Endothelial cell of umbilical vein (primary cell): Measurements from ENCODE around the gene TULP4. TPM values are rescaled to one million over a fixed set of nuclear protein-coding genes. Genes with fewer than 3 reads are reported as not detected.

Experiments
- BruUV-seq: library from RNA; stranded (reverse); fragments of 400-500 nt; replicated peaks from 2 replicates; lab custom pipeline; 2021; lab: Mats Ljungman, UMichigan
- CTCF ChIA-PET: fragments of 300-600, 350-600 bp; sonication (Branson Sonifier 250); formaldehyde crosslinking; loops from one replicate; lab custom pipeline; 2021; ENCODE audit warnings: antibody characterized with exemption, inconsistent platforms; lab: Charles Lee
- POLR2A ChIA-PET: fragments of 300-600, 350-600 bp; sonication (Branson Sonifier 250); formaldehyde crosslinking; loops from one replicate; lab custom pipeline; 2021; ENCODE audit warnings: antibody characterized with exemption, inconsistent platforms; lab: Charles Lee
- DNase-seq: peaks from one replicate; pipeline ENCODE4 v3.0.0-alpha.2; 2011; ENCODE audit warnings: low read depth, low spot score
- FAIRE-seq: peaks from 2 replicates; lab custom pipeline; 2011; peaks lifted over from hg19 to GRCh38; lab: Jason Lieb, UNC
- H2AFZ ChIP-seq: 2 replicates; pipeline ENCODE4 v1.6.0; 2012; ENCODE audit warnings: low read depth, low read length, control low read depth, inconsistent platforms
- H3K27ac ChIP-seq: 2 replicates; pipeline ENCODE4 v1.5.1; 2011; ENCODE audit warnings: low read depth, mild to moderate bottlenecking, control low read depth, low read length, moderate library complexity; ENCODE audit not compliant: insufficient read depth
- H3K27me3 ChIP-seq, 2 experiments: 2 replicates each; pipeline versions ENCODE4 v1.6.0 to v1.6.1; 2011; ENCODE audit warnings: low read length in 2 of 2, mixed read lengths in 1 of 2; ENCODE audit not compliant: control insufficient read depth in 2 of 2, insufficient read depth in 2 of 2
- H3K36me3 ChIP-seq, 2 experiments: 2 replicates in 1 of 2; 3 replicates in 1 of 2; pipeline ENCODE4 v1.5.1; 2011; ENCODE audit warnings: low read length in 2 of 2, mild to moderate bottlenecking in 1 of 2, moderate library complexity in 1 of 2; ENCODE audit not compliant: control insufficient read depth in 2 of 2, insufficient read depth in 2 of 2; ENCODE audit errors: extremely low read depth in 1 of 2
- H3K4me1 ChIP-seq: 3 replicates; pipeline ENCODE4 v1.5.1; 2011; ENCODE audit warnings: mild to moderate bottlenecking, low read length; ENCODE audit not compliant: control insufficient read depth, insufficient read depth; ENCODE audit errors: extremely low read depth
- H3K4me2 ChIP-seq: 2 replicates; pipeline ENCODE4 v1.6.1; 2011; ENCODE audit warnings: low read length, control low read depth, mixed read lengths; ENCODE audit not compliant: insufficient read depth
- H3K4me3 ChIP-seq, 3 experiments: fragments of 200-600 bp in 1 of 3; sonication (generic), shearing (Covaris generic) in 1 of 3; replicated peaks in 1 of 3; 2 replicates each; pipeline ENCODE4 v1.5.1; 2011 to 2016; ENCODE audit warnings: control low read depth in 3 of 3, low read length in 3 of 3, mild to moderate bottlenecking in 2 of 3, inconsistent platforms in 1 of 3, low read depth in 1 of 3, moderate library complexity in 1 of 3; ENCODE audit not compliant: insufficient read depth in 1 of 3
- H3K79me2 ChIP-seq: 2 replicates; pipeline ENCODE4 v1.6.0; 2012; ENCODE audit warnings: low read length, inconsistent platforms; ENCODE audit not compliant: control insufficient read depth, insufficient read depth
- H3K9ac ChIP-seq: replicated peaks from 2 replicates; pipeline ENCODE3; 2011; ENCODE audit warnings: low read length, control low read depth; ENCODE audit not compliant: insufficient read depth; ENCODE audit errors: extremely low read depth
- H3K9me1 ChIP-seq: replicated peaks from 3 replicates; pipeline ENCODE4 v1.6.0; 2011; ENCODE audit warnings: mild to moderate bottlenecking, low read length; ENCODE audit not compliant: control insufficient read depth, insufficient read depth; ENCODE audit errors: extremely low read depth
- H3K9me3 ChIP-seq: replicated peaks from 2 replicates; pipeline ENCODE4 v1.5.1; 2012; ENCODE audit warnings: low read length, inconsistent platforms; ENCODE audit not compliant: control insufficient read depth, insufficient read depth
- H4K20me1 ChIP-seq: replicated peaks from 2 replicates; pipeline ENCODE3; 2011; ENCODE audit warnings: mild to moderate bottlenecking, low read length; ENCODE audit not compliant: control insufficient read depth, insufficient read depth; ENCODE audit errors: extremely low read depth
- CTCF ChIP-seq, 2 donors: IDR thresholded peaks; 1 replicate in 1 of 2; 2 replicates in 1 of 2; pipeline ENCODE4 v1.5.1; 2011; ENCODE audit warnings: low read length in 2 of 2, mild to moderate bottlenecking in 2 of 2, moderate library complexity in 2 of 2, control low read depth in 1 of 2, inconsistent platforms in 1 of 2, low read depth in 1 of 2; ENCODE audit not compliant: insufficient read depth in 1 of 2; ENCODE audit errors: extremely low read depth in 1 of 2
- EZH2 ChIP-seq: IDR thresholded peaks from 2 replicates; pipeline ENCODE4 v1.6.1; 2012; ENCODE audit warnings: borderline replicate concordance, low read depth, mild to moderate bottlenecking, moderate library complexity, low read length, inconsistent platforms; ENCODE audit not compliant: severe bottlenecking
- FOS ChIP-seq: IDR thresholded peaks from 2 replicates; pipeline ENCODE4 v1.6.1; 2011; ENCODE audit warnings: mild to moderate bottlenecking, low read length, moderate library complexity, borderline replicate concordance; ENCODE audit not compliant: insufficient read depth
- GATA2 ChIP-seq: IDR thresholded peaks from 2 replicates; pipeline ENCODE4 v1.7.0; 2011; ENCODE audit warnings: low read depth, mild to moderate bottlenecking, moderate library complexity, mixed read lengths, low read length; ENCODE audit not compliant: insufficient read length, insufficient read depth
- JUN ChIP-seq: IDR thresholded peaks from 2 replicates; pipeline ENCODE4 v1.6.1; 2011; ENCODE audit warnings: borderline replicate concordance, low read depth; ENCODE audit not compliant: insufficient read length, insufficient read depth
- MAX ChIP-seq: IDR thresholded peaks from 2 replicates; pipeline ENCODE4 v1.6.1; 2011; ENCODE audit not compliant: insufficient read depth, insufficient read length
- MYC ChIP-seq: IDR thresholded peaks from one replicate; pipeline ENCODE4 v1.6.1; 2011; ENCODE audit warnings: mild to moderate bottlenecking, low read depth, low read length
- POLR2A ChIP-seq: IDR thresholded peaks from 2 replicates; pipeline ENCODE4 v1.6.1; 2012; ENCODE audit warnings: low read depth, mild to moderate bottlenecking, control low read depth, low read length
- POLR2AphosphoS5 ChIP-seq: IDR thresholded peaks from 2 replicates; pipeline ENCODE4 v1.6.1; 2012; ENCODE audit warnings: low read depth, mild to moderate bottlenecking, control low read depth, low read length, moderate library complexity; ENCODE audit not compliant: insufficient read depth
- dilution Hi-C: fragments of 300-500 bp; cut with MboI; formaldehyde crosslinking; loops from one replicate; pipeline ENCODE4 v1.15.0; 2019; ENCODE audit warnings: low sequenced_read_pairs; ENCODE audit not compliant: extremely low pct_ligation_motif_present
- intact Hi-C: fragments of 100-400 bp; cut with micrococcal nuclease; formaldehyde crosslinking; loops from one replicate; pipeline ENCODE4 v1.10.0; 2022
- polyA plus RNA-seq, 4 experiments: library from polyadenylated mRNA; depleted of rRNA in 3 of 4; stranded (reverse) in 3 of 4; unstranded in 1 of 4; fragments of >200 nt; gene quantifications; 2 replicates each; pipeline versions ENCODE4 v1.2.1 to v1.2.3, GENCODE V29; 2011 to 2012; ENCODE audit warnings: missing spikeins in 1 of 4
- total RNA-seq: library from RNA; stranded (reverse); gene quantifications from 2 replicates; pipeline ENCODE4 v1.2.3, GENCODE V29; 2021

The TULP4 gene
- total and polyA plus RNA-seq, 2 donors (not counting 3 experiments of a cell fraction or from before 2014, with no cell fraction given) = 10.8 to 55.1 TPM

GRCh38 chr6:158413028-158413427 is 100.8 kb downstream of the TULP4 start:
- Histone ChIP-seq H3K4me2 (no peak overlapping the region), H3K79me2 (peaks cover 5% of the 10 kb centered on the region), H3K4me1 (peaks cover 41% of the 10 kb centered on the region), H4K20me1 (no peaks in the 10 kb centered on the region), H2AFZ (no peak overlapping the region), H3K27me3 (no peaks in the 10 kb centered on the region), H3K9ac (no peak overlapping the region), H3K27ac (no peak overlapping the region), H3K4me3 (no peak overlapping the region), H3K36me3 (peaks cover 0 to 4% of the 10 kb centered on the region in 2 experiments), H3K9me3 (no peaks in the 10 kb centered on the region), H3K9me1 (no peaks in the 10 kb centered on the region)
- no peak for TF ChIP-seq EZH2
- no peak for TF ChIP-seq JUN
- no peak for TF ChIP-seq MYC
- no peak for TF ChIP-seq CTCF (IDR thresholded peaks at IDR 0.05; ENCODE audit: extremely low read depth in 1 of 2, insufficient read depth in 1 of 2, low read depth in 1 of 2, low read length in 2 of 2)
- TF ChIP-seq POLR2AphosphoS5 = no peak
- TF ChIP-seq MAX = no peak
- no peak for TF ChIP-seq POLR2A
- no peak for TF ChIP-seq GATA2
- TF ChIP-seq FOS = no peak
- FAIRE-seq (no peak), DNase-seq (no peak)
- intact Hi-C loops (no loop called here), dilution Hi-C loops (no loop called here)
- BruUV-seq = no TSS peak
- CTCF ChIA-PET = interaction anchor here (0.6 to 1.0 kb wide), 2 partner anchors 25 to 199 kb away, joined by 3 read pairs; no protein-coding TSS in a partner anchor
- POLR2A ChIA-PET = no interaction called here
